ENCODE data around the gene FRAS1.
"Not testable (repeated sequence)": the region's sequence is repeated elsewhere in the genome, so short reads cannot be mapped to it uniquely, and the experiment has no call there.

The FRAS1 gene

GRCh38 chr4:78059524-78059889 lies 2.4 kb downstream of the FRAS1 start:
- DNase-seq = peak; percentile 21

- no peak for DNase-seq
Observed at GRCh38 chr4:78059938-78060337, 2.8 kb downstream of the FRAS1 start.

GRCh38 chr4:78061939-78062570 lies 4.9 kb downstream of the FRAS1 start:
- DNase-seq = no peak

GRCh38 chr4:78065508-78066192 lies 8.5 kb downstream of the FRAS1 start:
- DNase-seq = no peak

- DNase-seq = no peak
Observed at GRCh38 chr4:78068481-78068880, 11.4 kb downstream of the FRAS1 start.

- DNase-seq = no peak
Observed at GRCh38 chr4:78069319-78069718, 12.2 kb downstream of the FRAS1 start.

- DNase-seq = no peak
Observed at GRCh38 chr4:78069859-78070258, 12.7 kb downstream of the FRAS1 start.

GRCh38 chr4:78070731-78071282 lies 13.7 kb downstream of the FRAS1 start:
- no peak for DNase-seq

- no peak for DNase-seq
Observed at GRCh38 chr4:78074759-78075158, 17.6 kb downstream of the FRAS1 start.

- no peak for DNase-seq
Observed at GRCh38 chr4:78075986-78076385, 18.9 kb downstream of the FRAS1 start.

- DNase-seq = no peak
Observed at GRCh38 chr4:78078101-78078500, 21.0 kb downstream of the FRAS1 start.

GRCh38 chr4:78079726-78080430 lies 22.8 kb downstream of the FRAS1 start:
- no peak for DNase-seq

GRCh38 chr4:78081541-78081940 lies 24.4 kb downstream of the FRAS1 start:
- no peak for DNase-seq

GRCh38 chr4:78083035-78083434 lies 25.9 kb downstream of the FRAS1 start:
- DNase-seq = no peak

- no peak for DNase-seq
Observed at GRCh38 chr4:78091534-78091933, 34.4 kb downstream of the FRAS1 start.

GRCh38 chr4:78092350-78092749 lies 35.2 kb downstream of the FRAS1 start:
- not testable (repeated sequence) for DNase-seq

GRCh38 chr4:78092850-78093249 lies 35.7 kb downstream of the FRAS1 start:
- no peak for DNase-seq

GRCh38 chr4:78095081-78095480 lies 38.0 kb downstream of the FRAS1 start:
- DNase-seq = no peak

GRCh38 chr4:78099058-78099457 lies 41.9 kb downstream of the FRAS1 start:
- no peak for DNase-seq

GRCh38 chr4:78100060-78100459 lies 42.9 kb downstream of the FRAS1 start:
- DNase-seq = no peak

- DNase-seq = no peak
Observed at GRCh38 chr4:78119698-78120097, 62.6 kb downstream of the FRAS1 start.

- DNase-seq = no peak
Observed at GRCh38 chr4:78120144-78120880, 63.2 kb downstream of the FRAS1 start.

- DNase-seq = no peak
Observed at GRCh38 chr4:78121338-78121904, 64.3 kb downstream of the FRAS1 start.
